ENCODE data around the gene SAMD4A. TPM values are rescaled to one million over a fixed set of nuclear protein-coding genes. Genes with fewer than 3 reads are reported as not detected.

Gene SAMD4A
- polyA plus RNA-seq, 3 donors = 3.2 to 8.6 (median 4.2) TPM

- H3K4me1 Mint-ChIP-seq = peaks cover 4% of the 10 kb centered on the region
- Histone ChIP-seq H4K20me1 (ENCODE audit: insufficient read depth, low read length) (no peaks in the 10 kb centered on the region), H2AFZ (ENCODE audit: insufficient read depth, low read depth, low read length, poor library complexity, severe bottlenecking) (no peak overlapping the region), H3K4me2 (replicated peaks; ENCODE audit: extremely low read depth, low read length, poor library complexity, severe bottlenecking) (no peak overlapping the region), H3K4me3 (replicated peaks in 1 of 3; ENCODE audit: low read depth in 2 of 3, low read length in 3 of 3) (no peak overlapping the region), H3K36me3 (replicated peaks in 1 of 2; ENCODE audit: control insufficient read depth in 1 of 2, insufficient read depth in 2 of 2, low read length in 2 of 2) (no peaks in the 10 kb centered on the region), H3K27ac (ENCODE audit: low read depth in 1 of 2, low read length in 2 of 2) (no peak overlapping the region), H3K79me2 (ENCODE audit: insufficient read depth, low read length) (no peaks in the 10 kb centered on the region), H3K27me3 (ENCODE audit: control insufficient read depth in 2 of 2, insufficient read depth in 2 of 2, low read length in 2 of 2) (no peaks in the 10 kb centered on the region), H3K9ac (ENCODE audit: insufficient read depth, low read length, poor library complexity, severe bottlenecking) (no peak overlapping the region), H3K9me3 (replicated peaks in 1 of 2; ENCODE audit: control insufficient read depth in 1 of 2, insufficient read depth in 1 of 2, low read length in 2 of 2) (no peaks in the 10 kb centered on the region), H3K4me1 (ENCODE audit: control insufficient read depth in 1 of 2, insufficient read depth in 2 of 2, low read length in 2 of 2) (no peaks in the 10 kb centered on the region)
- intact Hi-C loops (cut with micrococcal nuclease) = no loop called here
- H3K27me3 Mint-ChIP-seq (ENCODE audit: low read depth in 3 of 3) = peaks cover 0 to 4% (median 2%) of the 10 kb centered on the region in 3 donors
- 94% methylated on average over 3 of the region's 4 CpGs for WGBS (ENCODE audit: insufficient coverage)
- H3K36me3 Mint-ChIP-seq = no peaks in the 10 kb centered on the region
- no peak overlapping the region for H3K27ac Mint-ChIP-seq
- no peak overlapping the region for H3K4me3 Mint-ChIP-seq
- H3K9me3 Mint-ChIP-seq = peaks cover 0 to 7% (median 2%) of the 10 kb centered on the region in 7 donors
- no peak for DNase-seq
- no peak for TF ChIP-seq CTCF (IDR thresholded peaks at IDR 0.05)
Measured at GRCh38 chr14:54697803-54698202, 130.9 kb downstream of the SAMD4A start.

DNA sequence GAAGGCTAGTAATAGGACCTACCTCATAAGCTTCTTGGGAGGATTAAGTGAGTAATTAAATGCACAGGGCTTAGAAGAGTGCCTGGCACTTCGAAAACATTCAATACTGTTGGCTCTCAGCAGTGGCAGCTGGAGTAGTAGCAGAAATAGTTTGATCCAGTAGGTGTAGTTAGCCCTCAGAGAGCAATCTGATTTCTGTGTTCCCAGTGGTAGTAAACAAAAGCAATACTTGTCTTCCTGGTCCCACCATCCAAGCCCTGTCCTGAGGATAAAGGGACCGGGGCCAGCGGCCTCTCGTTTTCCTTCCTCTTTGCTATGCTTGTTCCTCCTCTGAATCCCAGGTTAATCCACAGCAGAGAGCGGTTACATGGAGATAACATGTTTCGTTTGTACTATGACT lies 131.6 kb downstream of the SAMD4A start:
- H3K4me3 Mint-ChIP-seq = no peak overlapping the region
- H4K20me1 ChIP-seq (ENCODE audit: insufficient read depth, low read length) = no peaks in the 10 kb centered on the region
- no peaks in the 10 kb centered on the region for H3K9me3 ChIP-seq (replicated peaks in 1 of 2; ENCODE audit: control insufficient read depth in 1 of 2, insufficient read depth in 1 of 2, low read length in 2 of 2)
- no peak overlapping the region for H3K27ac Mint-ChIP-seq
- no peaks in the 10 kb centered on the region for H3K79me2 ChIP-seq (ENCODE audit: insufficient read depth, low read length)
- peaks cover 4% of the 10 kb centered on the region for H3K4me1 Mint-ChIP-seq
- H3K4me1 ChIP-seq (ENCODE audit: control insufficient read depth in 1 of 2, insufficient read depth in 2 of 2, low read length in 2 of 2) = no peaks in the 10 kb centered on the region
- H3K9ac ChIP-seq (ENCODE audit: insufficient read depth, low read length, poor library complexity, severe bottlenecking) = no peak overlapping the region
- intact Hi-C loops (cut with micrococcal nuclease) = no loop called here
- H3K4me3 ChIP-seq (replicated peaks in 1 of 3; ENCODE audit: low read depth in 2 of 3, low read length in 3 of 3) = no peak overlapping the region
- H3K27me3 Mint-ChIP-seq (ENCODE audit: low read depth in 3 of 3) = peaks cover 0 to 4% (median 2%) of the 10 kb centered on the region in 3 donors
- H3K4me2 ChIP-seq (replicated peaks; ENCODE audit: extremely low read depth, low read length, poor library complexity, severe bottlenecking) = no peak overlapping the region
- H3K36me3 Mint-ChIP-seq = no peaks in the 10 kb centered on the region
- H2AFZ ChIP-seq (ENCODE audit: insufficient read depth, low read depth, low read length, poor library complexity, severe bottlenecking) = no peak overlapping the region
- no peak for TF ChIP-seq CTCF (IDR thresholded peaks at IDR 0.05)
- no peaks in the 10 kb centered on the region for H3K27me3 ChIP-seq (ENCODE audit: control insufficient read depth in 2 of 2, insufficient read depth in 2 of 2, low read length in 2 of 2)
- peaks cover 0 to 5% (median under 1%) of the 10 kb centered on the region in 7 donors for H3K9me3 Mint-ChIP-seq
- WGBS (ENCODE audit: insufficient coverage) = 100% methylated on average over 1 of the region's 6 CpGs
- H3K36me3 ChIP-seq (replicated peaks in 1 of 2; ENCODE audit: control insufficient read depth in 1 of 2, insufficient read depth in 2 of 2, low read length in 2 of 2) = no peaks in the 10 kb centered on the region
- no peak for DNase-seq
- no peak overlapping the region for H3K27ac ChIP-seq (ENCODE audit: low read depth in 1 of 2, low read length in 2 of 2)
